Hematopoietic multipotent progenitor cell treated with erythropoietin and hydrocortisone succinate and interleukin-3 and kit ligand, for 17 days (in vitro differentiated cells): ENCODE results near the gene STRA8.
A peak's percentile ranks its signal among the peaks of the same experiment; 100 is the strongest.
"Not testable (repeated sequence)": the region's sequence is repeated elsewhere in the genome, so short reads cannot be mapped to it uniquely, and the experiment has no call there.

Experiments
- DNase-seq: peaks from one replicate; pipeline ENCODE4 v3.0.0-alpha.2; 2015; ENCODE audit warnings: low spot score

STRA8 gene

GRCh38 chr7:135205850-135206249, 27.8 kb upstream of the STRA8 start:
- no peak for DNase-seq

- no peak for DNase-seq
Observed at GRCh38 chr7:135206941-135207391, 26.7 kb upstream of the STRA8 start.

- peak; percentile 58 for DNase-seq
Observed at GRCh38 chr7:135207406-135208101, 26.1 kb upstream of the STRA8 start.

GRCh38 chr7:135208102-135208793, 25.4 kb upstream of the STRA8 start:
- DNase-seq = peak; percentile 29

GRCh38 chr7:135209225-135209834, 24.3 kb upstream of the STRA8 start:
- DNase-seq = no peak

- DNase-seq = no peak
Observed at GRCh38 chr7:135210888-135211178, 22.8 kb upstream of the STRA8 start.

- DNase-seq = peak; percentile 93
Observed at GRCh38 chr7:135211179-135211945, 22.3 kb upstream of the STRA8 start, which contains the start of gene WDR91. Gene WDR91 (minus strand): TSS chr7:135211526. CDS start chr7:135211502, 24 bp downstream.

- not testable (repeated sequence) for DNase-seq
Observed at GRCh38 chr7:135211946-135212685, 21.5 kb upstream of the STRA8 start.

- no peak for DNase-seq
Observed at GRCh38 chr7:135213831-135214230, 19.8 kb upstream of the STRA8 start.

- no peak for DNase-seq
Observed at GRCh38 chr7:135215180-135215579, 18.5 kb upstream of the STRA8 start.

- no peak for DNase-seq
Observed at GRCh38 chr7:135215698-135216097, 17.9 kb upstream of the STRA8 start.

GRCh38 chr7:135217645-135218509, 15.8 kb upstream of the STRA8 start:
- no peak for DNase-seq

GRCh38 chr7:135224027-135224426, 9.6 kb upstream of the STRA8 start:
- DNase-seq = no peak

GRCh38 chr7:135231686-135232085, 2.0 kb upstream of the STRA8 start:
- DNase-seq = no peak

- no peak for DNase-seq
Observed at GRCh38 chr7:135232087-135232486, 1.6 kb upstream of the STRA8 start.

- DNase-seq = peak; percentile 20
Observed at GRCh38 chr7:135232720-135233119, 918 bp upstream of the STRA8 start.

GRCh38 chr7:135234095-135234494, 457 bp downstream of the STRA8 start:
- DNase-seq = not testable (repeated sequence)

GRCh38 chr7:135234727-135235126, 1.1 kb downstream of the STRA8 start:
- no peak for DNase-seq

- no peak for DNase-seq
Observed at GRCh38 chr7:135235841-135236240, 2.2 kb downstream of the STRA8 start.

- no peak for DNase-seq
Observed at GRCh38 chr7:135236727-135237126, 3.1 kb downstream of the STRA8 start.
